PC-9 (cell line): ENCODE measurements around the gene USP7. TPM values are rescaled to one million over a fixed set of nuclear protein-coding genes. Genes with fewer than 3 reads are reported as not detected.
A peak's percentile ranks its signal among the peaks of the same experiment; 100 is the strongest.

Experiments used
- BruUV-seq: library from RNA; stranded (reverse); fragments of 400-500 nt; replicated peaks from 2 replicates; lab custom pipeline; 2021; lab: Mats Ljungman, UMichigan
- CTCF ChIA-PET: fragments of 300-600 bp; sonication (Branson Sonifier 250); formaldehyde crosslinking; loops from one replicate; lab custom pipeline; 2022; ENCODE audit warnings: antibody characterized with exemption; lab: Charles Lee
- POLR2A ChIA-PET: fragments of 300-600 bp; sonication (Branson Sonifier 250); formaldehyde crosslinking; loops from one replicate; lab custom pipeline; 2022; ENCODE audit warnings: antibody characterized with exemption; ENCODE audit not compliant: unreplicated experiment; lab: Charles Lee
- DNase-seq, 2 experiments: peaks; one replicate each; pipeline versions ENCODE4 v3.0.0 to v3.0.0-alpha.2; 2015 to 2022; ENCODE audit warnings: mixed read lengths in 1 of 2
- H2AFZ ChIP-seq: fragments of 200-600 bp; sonication (generic); 2 replicates; pipeline ENCODE4 v1.8.1; 2017; ENCODE audit warnings: antibody characterized with exemption
- H3F3A ChIP-seq: fragments of 200-600 bp; sonication (generic); 2 replicates; pipeline ENCODE4 v1.8.1; 2017; ENCODE audit warnings: antibody characterized with exemption, mild to moderate bottlenecking, low read depth; ENCODE audit not compliant: insufficient read depth
- H3K27ac ChIP-seq: fragments of 200-600 bp; sonication (generic); 2 replicates; pipeline ENCODE4 v1.6.1; 2016; ENCODE audit warnings: mixed run types
- H3K27me3 ChIP-seq: fragments of 200-600 bp; sonication (generic); 2 replicates; pipeline ENCODE4 v1.6.1; 2016; ENCODE audit warnings: low read depth, mixed run types; ENCODE audit not compliant: insufficient read depth
- H3K36me3 ChIP-seq: fragments of 200-600 bp; sonication (generic); 2 replicates; pipeline ENCODE4 v1.6.1; 2016; ENCODE audit warnings: low read depth, mixed run types
- H3K4me1 ChIP-seq: fragments of 200-600 bp; sonication (generic); replicated peaks from 2 replicates; pipeline ENCODE4 v1.6.1; 2016; ENCODE audit warnings: mixed run types; ENCODE audit not compliant: insufficient read depth
- H3K4me2 ChIP-seq: fragments of 200-600 bp; sonication (generic); 2 replicates; pipeline ENCODE4 v1.6.1; 2017; ENCODE audit warnings: mixed run types
- H3K4me3 ChIP-seq: fragments of 200-600 bp; sonication (generic); 2 replicates; pipeline ENCODE4 v1.6.1; 2016; ENCODE audit warnings: mixed run types
- H3K79me2 ChIP-seq: fragments of 200-600 bp; sonication (generic); 2 replicates; pipeline ENCODE4 v1.6.1; 2017; ENCODE audit warnings: low read depth, mixed run types
- H3K9me2 ChIP-seq: fragments of 200-600 bp; sonication (generic); 2 replicates; pipeline ENCODE4 v1.8.1; 2017; ENCODE audit warnings: mild to moderate bottlenecking; ENCODE audit not compliant: insufficient read depth
- H3K9me3 ChIP-seq: fragments of 200-600 bp; sonication (generic); 2 replicates; pipeline ENCODE4 v1.8.1; 2016; ENCODE audit warnings: low read depth; ENCODE audit not compliant: insufficient read depth
- H4K20me1 ChIP-seq: fragments of 200-600 bp; sonication (generic); 2 replicates; pipeline ENCODE4 v1.8.1; 2017; ENCODE audit not compliant: insufficient read depth
- EZH2 ChIP-seq: fragments of 200-600 bp; sonication (generic); IDR thresholded peaks from 2 replicates; pipeline ENCODE4 v1.8.0; 2017; ENCODE audit warnings: antibody characterized with exemption, low read depth
- intact Hi-C: fragments of 100-400 bp; cut with micrococcal nuclease; formaldehyde crosslinking; loops from one replicate; pipeline ENCODE4 v1.10.0; 2022; ENCODE audit not compliant: unreplicated experiment
- total RNA-seq: library from RNA; stranded (reverse); gene quantifications from 2 replicates; pipeline ENCODE4 v1.2.3, GENCODE V29; 2021
- TF ChIP-seq, protein P1 (sequence below): fragments of 200-600 bp; sonication (generic); conservative IDR thresholded peaks from 2 replicates; pipeline ENCODE4 v1.6.1; 2017; ENCODE audit warnings: mixed run types, antibody characterized with exemption, mild to moderate bottlenecking, moderate library complexity

Gene USP7
- total RNA-seq, 1 experiment from 2014 or later = 167 TPM

DNA sequence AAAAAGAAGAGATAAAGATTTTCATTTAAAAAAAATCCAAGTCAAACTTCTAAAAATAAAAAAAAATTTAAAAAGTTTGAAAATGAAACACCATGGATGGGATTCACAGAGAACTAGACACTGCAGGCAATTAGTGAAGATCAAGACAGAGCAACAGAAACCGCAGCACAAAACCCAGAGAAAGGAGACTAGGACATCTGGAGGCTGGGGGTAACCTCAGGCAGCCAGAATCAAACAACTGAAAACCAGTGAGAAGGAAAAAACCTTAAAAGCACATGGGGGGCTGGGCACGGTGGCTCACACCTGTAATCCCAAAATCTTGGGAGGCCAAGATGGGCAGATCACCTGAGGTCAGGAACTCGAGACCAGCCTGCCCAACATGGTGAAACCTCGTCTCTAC lies 50.9 kb downstream of the USP7 start:
- Histone ChIP-seq H2AFZ (no peak overlapping the region), H3K4me3 (no peak overlapping the region), H3K79me2 (peaks cover 56% of the 10 kb centered on the region), H3K27me3 (no peaks in the 10 kb centered on the region), H4K20me1 (peaks cover 3% of the 10 kb centered on the region; the same call in 1 of the 2 replicates), H3K27ac (peak overlapping the region; percentile 62), H3K4me1 (peaks cover 53% of the 10 kb centered on the region), H3K9me2 (no peaks in the 10 kb centered on the region), H3K9me3 (no peaks in the 10 kb centered on the region), H3K4me2 (peak overlapping the region; percentile 11; the same call in 1 of the 2 replicates), H3K36me3 (peaks cover 40% of the 10 kb centered on the region), H3F3A (peaks cover 57% of the 10 kb centered on the region)
- CTCF ChIA-PET = interaction anchor here (0.6 to 2.7 kb wide), 4 partner anchors 92 to 340 kb away, joined by 3 to 7 read pairs (median 5); no protein-coding TSS in a partner anchor
- no peak for DNase-seq
- BruUV-seq = no TSS peak
- POLR2A ChIA-PET = no interaction called here
- intact Hi-C loops = no loop called here
- no peak for TF ChIP-seq EZH2
- TF ChIP-seq, protein P1, sequence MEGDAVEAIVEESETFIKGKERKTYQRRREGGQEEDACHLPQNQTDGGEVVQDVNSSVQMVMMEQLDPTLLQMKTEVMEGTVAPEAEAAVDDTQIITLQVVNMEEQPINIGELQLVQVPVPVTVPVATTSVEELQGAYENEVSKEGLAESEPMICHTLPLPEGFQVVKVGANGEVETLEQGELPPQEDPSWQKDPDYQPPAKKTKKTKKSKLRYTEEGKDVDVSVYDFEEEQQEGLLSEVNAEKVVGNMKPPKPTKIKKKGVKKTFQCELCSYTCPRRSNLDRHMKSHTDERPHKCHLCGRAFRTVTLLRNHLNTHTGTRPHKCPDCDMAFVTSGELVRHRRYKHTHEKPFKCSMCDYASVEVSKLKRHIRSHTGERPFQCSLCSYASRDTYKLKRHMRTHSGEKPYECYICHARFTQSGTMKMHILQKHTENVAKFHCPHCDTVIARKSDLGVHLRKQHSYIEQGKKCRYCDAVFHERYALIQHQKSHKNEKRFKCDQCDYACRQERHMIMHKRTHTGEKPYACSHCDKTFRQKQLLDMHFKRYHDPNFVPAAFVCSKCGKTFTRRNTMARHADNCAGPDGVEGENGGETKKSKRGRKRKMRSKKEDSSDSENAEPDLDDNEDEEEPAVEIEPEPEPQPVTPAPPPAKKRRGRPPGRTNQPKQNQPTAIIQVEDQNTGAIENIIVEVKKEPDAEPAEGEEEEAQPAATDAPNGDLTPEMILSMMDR = no peak

DNA sequence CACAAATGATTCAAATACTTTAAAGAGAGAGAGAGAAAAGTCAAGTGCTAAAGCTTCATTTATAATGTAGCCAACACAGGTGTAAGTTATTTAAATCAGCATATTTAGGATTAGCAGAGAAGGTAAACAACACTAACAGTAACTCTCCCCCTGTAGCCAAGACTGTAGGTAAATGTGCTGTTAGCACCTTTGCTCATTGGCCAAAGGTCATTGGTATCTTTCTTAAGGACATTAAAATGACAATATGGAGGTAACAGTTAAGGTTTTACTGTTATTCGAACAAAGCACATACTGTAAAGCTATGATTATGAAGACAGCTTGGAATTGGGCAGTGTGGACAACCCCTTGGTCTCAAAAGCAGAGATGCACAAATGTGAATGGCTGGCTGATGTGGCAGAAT lies 52.9 kb downstream of the USP7 start:
- CTCF ChIA-PET = interaction anchor here (0.6 kb wide), 1 partner anchor 255 kb away, joined by 4 read pairs; no protein-coding TSS in a partner anchor
- Histone ChIP-seq H3K9me2 (no peaks in the 10 kb centered on the region), H3K79me2 (peaks cover 63% of the 10 kb centered on the region), H3K27me3 (no peaks in the 10 kb centered on the region), H3K4me3 (no peak overlapping the region), H2AFZ (no peak overlapping the region), H4K20me1 (peaks cover 2% of the 10 kb centered on the region; the same call in 1 of the 2 replicates), H3K4me1 (peaks cover 52% of the 10 kb centered on the region), H3K9me3 (no peaks in the 10 kb centered on the region), H3K36me3 (peaks cover 45% of the 10 kb centered on the region), H3K4me2 (peak overlapping the region; percentile 79), H3K27ac (peak overlapping the region; percentile 62), H3F3A (peaks cover 63% of the 10 kb centered on the region)
- POLR2A ChIA-PET = interaction anchor here (0.7 kb wide), 1 partner anchor 379 kb away, joined by 22 read pairs; no protein-coding TSS in a partner anchor
- BruUV-seq = no TSS peak
- no peak for DNase-seq
- TF ChIP-seq, protein P1 = no peak
- intact Hi-C loops = no loop called here

DNA sequence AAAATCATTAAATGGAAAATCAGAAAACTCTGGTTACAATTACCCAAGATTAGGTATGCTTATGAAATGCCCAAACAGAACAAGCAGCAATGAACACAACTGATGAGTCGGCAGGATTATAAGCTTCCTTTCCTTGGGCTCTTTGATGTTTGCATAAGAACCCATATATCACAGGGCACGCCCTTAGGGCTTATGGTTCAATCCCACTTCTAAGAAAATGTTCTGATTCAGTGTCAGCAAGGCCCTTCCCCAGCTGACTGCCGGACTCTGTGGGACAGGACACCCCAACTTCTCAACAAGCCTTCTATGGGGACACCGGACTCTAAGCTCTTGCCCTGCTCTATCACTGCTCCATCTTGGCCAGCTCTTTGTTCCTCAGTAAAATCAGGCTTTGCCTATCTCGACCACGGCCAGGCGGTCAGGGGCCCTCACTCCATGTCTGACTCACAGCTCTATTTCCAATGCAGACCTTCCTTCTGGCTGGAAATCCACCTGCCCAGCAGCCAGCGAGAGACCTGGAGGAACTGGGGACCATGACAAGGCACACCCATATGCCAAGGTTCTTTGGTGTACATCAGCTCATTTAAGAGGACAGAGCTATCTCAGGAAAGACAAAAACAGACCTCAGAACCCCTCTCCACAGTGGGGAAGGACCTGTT lies 54.8 kb downstream of the USP7 start:
- Histone ChIP-seq H3K9me2 (no peaks in the 10 kb centered on the region), H3K4me1 (peaks cover 47% of the 10 kb centered on the region), H3K36me3 (peaks cover 45% of the 10 kb centered on the region), H2AFZ (no peak overlapping the region), H4K20me1 (peaks cover 3% of the 10 kb centered on the region; the same call in 1 of the 2 replicates), H3K9me3 (no peaks in the 10 kb centered on the region), H3K4me2 (no peak overlapping the region; the same call in 1 of the 2 replicates), H3K79me2 (peaks cover 59% of the 10 kb centered on the region), H3K4me3 (no peak overlapping the region), H3F3A (peaks cover 59% of the 10 kb centered on the region), H3K27me3 (no peaks in the 10 kb centered on the region), H3K27ac (peak overlapping the region; percentile 32)
- TF ChIP-seq, protein P1 = no peak
- TF ChIP-seq EZH2 = no peak
- peak in 1 of 2 experiments; percentile 52 for DNase-seq
- intact Hi-C loops = loop anchor here (5.0 kb wide), 1 partner anchor 53 kb away; the partner anchor contains the start of gene USP7
- ChIA-PET POLR2A (no interaction called here), CTCF (interaction anchor here (1.0 kb wide), 1 partner anchor 50 kb away, joined by 3 read pairs; no protein-coding TSS in a partner anchor)
- no TSS peak for BruUV-seq
